HepG2 (cell line): Measurements from ENCODE around the gene U2AF1L4. TPM values are rescaled to one million over a fixed set of nuclear protein-coding genes. Genes with fewer than 3 reads are reported as not detected.

ENCODE experiments used
- ARNTL ChIP-seq: sonication (generic); formaldehyde crosslinking; IDR thresholded peaks from 2 replicates; pipeline ENCODE4 v1.4.0; 2020; ENCODE audit warnings: mild to moderate bottlenecking, missing genetic modification reagents
- CCAR2 ChIP-seq: fragments of 200-400 bp; formaldehyde crosslinking; optimal IDR thresholded peaks from 2 replicates; pipeline ENCODE3; 2018; ENCODE audit warnings: low read depth, mild to moderate bottlenecking, low read length, moderate library complexity
- ELF4 ChIP-seq: sonication (generic); formaldehyde crosslinking; IDR thresholded peaks from 2 replicates; pipeline ENCODE4 v1.5.0; 2020; ENCODE audit warnings: missing genetic modification reagents, mild to moderate bottlenecking, moderate library complexity, borderline replicate concordance
- MAFK ChIP-seq, 2 experiments: IDR thresholded peaks in 1 of 2; conservative IDR thresholded peaks in 1 of 2; 2 replicates each; pipeline ENCODE4 v1.6.1; 2011; ENCODE audit warnings: improper control_type of control experiment in 2 of 2, low read length in 2 of 2
- MEF2D ChIP-seq: sonication (generic); formaldehyde crosslinking; IDR thresholded peaks from 2 replicates; pipeline ENCODE4 v1.5.1; 2020; ENCODE audit warnings: mild to moderate bottlenecking, missing genetic modification reagents
- NCOA1 ChIP-seq: sonication (generic); formaldehyde crosslinking; IDR thresholded peaks from 2 replicates; pipeline ENCODE4 v1.9.0; 2021; ENCODE audit warnings: missing genetic modification reagents
- RXRB ChIP-seq: IDR thresholded peaks from 2 replicates; pipeline ENCODE4 v1.6.1; 2016; ENCODE audit warnings: borderline replicate concordance, missing genetic modification reagents, missing compliant biosample characterization
- SNAPC5 ChIP-seq: sonication (generic); formaldehyde crosslinking; IDR thresholded peaks from 2 replicates; pipeline ENCODE4 v1.8.1; 2023; ENCODE audit warnings: mild to moderate bottlenecking, missing genetic modification reagents, borderline replicate concordance
- STAG1 ChIP-seq: sonication (generic); formaldehyde crosslinking; IDR thresholded peaks from 2 replicates; pipeline ENCODE4 v1.4.0; 2020; ENCODE audit warnings: missing genetic modification reagents
- U2AF1 ChIP-seq: fragments of 200-400 bp; formaldehyde crosslinking; optimal IDR thresholded peaks from 2 replicates; pipeline ENCODE3; 2017; ENCODE audit warnings: mild to moderate bottlenecking, low read depth, low read length
- ZBTB14 ChIP-seq: sonication (generic); formaldehyde crosslinking; IDR thresholded peaks from 2 replicates; pipeline ENCODE4 v1.4.0; 2020; ENCODE audit warnings: missing genetic modification reagents
- ZFAT ChIP-seq: sonication (generic); formaldehyde crosslinking; conservative IDR thresholded peaks from 2 replicates; pipeline ENCODE4 v1.8.1; 2023; ENCODE audit warnings: missing genetic modification reagents, inconsistent platforms
- ZFP1 ChIP-seq: IDR thresholded peaks from 2 replicates; pipeline ENCODE4 v1.6.1; 2016
- ZMYM3 ChIP-seq: sonication (generic); formaldehyde crosslinking; IDR thresholded peaks from 2 replicates; pipeline ENCODE4 v1.5.1; 2020; ENCODE audit warnings: mild to moderate bottlenecking, missing genetic modification reagents
- ZNF230 ChIP-seq: sonication (generic); formaldehyde crosslinking; IDR thresholded peaks from 2 replicates; pipeline ENCODE4 v1.4.0; 2020; ENCODE audit warnings: mild to moderate bottlenecking, missing genetic modification reagents
- ZNF234 ChIP-seq: sonication (generic); formaldehyde crosslinking; conservative IDR thresholded peaks from 2 replicates; pipeline ENCODE4 v1.5.1; 2020; ENCODE audit warnings: mild to moderate bottlenecking, missing genetic modification reagents
- ZNF451 ChIP-seq: sonication (generic); formaldehyde crosslinking; IDR thresholded peaks from 2 replicates; pipeline ENCODE4 v1.5.0; 2020; ENCODE audit warnings: mild to moderate bottlenecking, missing genetic modification reagents
- ZNF501 ChIP-seq: sonication (generic); formaldehyde crosslinking; IDR thresholded peaks from 2 replicates; pipeline ENCODE4 v1.5.1; 2020; ENCODE audit warnings: mild to moderate bottlenecking, moderate library complexity, missing genetic modification reagents
- ZNF589 ChIP-seq: sonication (generic); formaldehyde crosslinking; conservative IDR thresholded peaks from 2 replicates; pipeline ENCODE4 v1.8.0; 2022; ENCODE audit warnings: mild to moderate bottlenecking, moderate library complexity, missing genetic modification reagents
- ZNF713 ChIP-seq: sonication (generic); formaldehyde crosslinking; IDR thresholded peaks from 2 replicates; pipeline ENCODE4 v1.4.0; 2020; ENCODE audit warnings: mild to moderate bottlenecking, missing genetic modification reagents
- polyA plus RNA-seq, 8 experiments: library from polyadenylated mRNA; depleted of rRNA in 3 of 8; stranded (reverse) in 7 of 8; unstranded in 1 of 8; fragments of >200 nt; fragmentation: Illumina TruSeq in 4 of 8; extraction: Trizol in 4 of 8; gene quantifications; 2 replicates each; pipeline versions ENCODE4 v1.2.1 to v1.2.3, GENCODE V29; 2011 to 2016; ENCODE audit warnings: low read depth in 4 of 8, missing spikeins in 1 of 8, mixed read lengths in 1 of 8; ENCODE audit not compliant: insufficient read depth in 1 of 8
- total RNA-seq, 5 experiments: library from RNA; depleted of rRNA; stranded (reverse); fragments of >200 nt; fragmentation: Illumina TruSeq; extraction: Trizol; gene quantifications; 2 replicates each; pipeline ENCODE4 v1.2.3, GENCODE V29; 2016; ENCODE audit warnings: low read depth in 1 of 5
- TF ChIP-seq, protein P1 (sequence below): sonication (generic); formaldehyde crosslinking; IDR thresholded peaks from 2 replicates; pipeline ENCODE4 v1.4.0; 2020; ENCODE audit warnings: mild to moderate bottlenecking, missing genetic modification reagents
- TF ChIP-seq, protein P2 (sequence below): sonication (generic); formaldehyde crosslinking; IDR thresholded peaks from 2 replicates; pipeline ENCODE4 v1.4.0; 2020; ENCODE audit warnings: mild to moderate bottlenecking, missing genetic modification reagents
- TF ChIP-seq, protein P3 (sequence below): sonication (generic); formaldehyde crosslinking; IDR thresholded peaks from 2 replicates; pipeline ENCODE4 v1.4.0; 2020; ENCODE audit warnings: missing genetic modification reagents

The U2AF1L4 gene
- total and polyA plus RNA-seq, 2 of the 13 experiments (the other 11 are each of a cell fraction or from before 2014, with no cell fraction given), result 7.9 to 15.4 TPM

GRCh38 chr19:35716801-35717664, 28.2 kb downstream of the U2AF1L4 start (continued):
- TF ChIP-seq ZNF589 (CRISPR knock-in tag) (no peak; the same call in 1 of the 2 replicates), STAG1 (CRISPR knock-in tag) (peak; percentile 89), U2AF1 (no peak), MAFK (conservative IDR thresholded peaks at IDR 0.05 in 1 of 2, IDR thresholded peaks at IDR 0.05 in 1 of 2; ENCODE audit: low read length in 2 of 2) (no peak), ZFP1 (CRISPR knock-in tag) (no peak), ZBTB14 (CRISPR knock-in tag) (peak; percentile 52), MEF2D (peak; percentile 38; the same call in 1 of the 2 replicates), RXRB (peak; percentile 31; the same call in 1 of the 2 replicates), ZNF451 (CRISPR knock-in tag) (no peak; the same call in 1 of the 2 replicates), NCOA1 (CRISPR knock-in tag) (0 out of 2 replicates have a peak, but pooled peaks have one; percentile 22), ZNF230 (CRISPR knock-in tag) (no peak), ZNF234 (CRISPR knock-in tag) (no peak), ZFAT (peak; percentile 59; the same call in 1 of the 2 replicates), ZNF501 (CRISPR knock-in tag) (peak; percentile 86), ZNF713 (CRISPR knock-in tag) (peak; percentile 52; the same call in 1 of the 2 replicates), ZMYM3 (no peak), CCAR2 (peak; percentile 46), ARNTL (CRISPR knock-in tag) (no peak; the same call in 1 of the 2 replicates), ELF4 (peak; percentile 63; the same call in 1 of the 2 replicates), SNAPC5 (CRISPR knock-in tag) (no peak)
- TF ChIP-seq, protein P1, sequence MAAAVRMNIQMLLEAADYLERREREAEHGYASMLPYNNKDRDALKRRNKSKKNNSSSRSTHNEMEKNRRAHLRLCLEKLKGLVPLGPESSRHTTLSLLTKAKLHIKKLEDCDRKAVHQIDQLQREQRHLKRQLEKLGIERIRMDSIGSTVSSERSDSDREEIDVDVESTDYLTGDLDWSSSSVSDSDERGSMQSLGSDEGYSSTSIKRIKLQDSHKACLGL (CRISPR knock-in tag), result no peak; the same call in 1 of the 2 replicates
- TF ChIP-seq, protein P2, sequence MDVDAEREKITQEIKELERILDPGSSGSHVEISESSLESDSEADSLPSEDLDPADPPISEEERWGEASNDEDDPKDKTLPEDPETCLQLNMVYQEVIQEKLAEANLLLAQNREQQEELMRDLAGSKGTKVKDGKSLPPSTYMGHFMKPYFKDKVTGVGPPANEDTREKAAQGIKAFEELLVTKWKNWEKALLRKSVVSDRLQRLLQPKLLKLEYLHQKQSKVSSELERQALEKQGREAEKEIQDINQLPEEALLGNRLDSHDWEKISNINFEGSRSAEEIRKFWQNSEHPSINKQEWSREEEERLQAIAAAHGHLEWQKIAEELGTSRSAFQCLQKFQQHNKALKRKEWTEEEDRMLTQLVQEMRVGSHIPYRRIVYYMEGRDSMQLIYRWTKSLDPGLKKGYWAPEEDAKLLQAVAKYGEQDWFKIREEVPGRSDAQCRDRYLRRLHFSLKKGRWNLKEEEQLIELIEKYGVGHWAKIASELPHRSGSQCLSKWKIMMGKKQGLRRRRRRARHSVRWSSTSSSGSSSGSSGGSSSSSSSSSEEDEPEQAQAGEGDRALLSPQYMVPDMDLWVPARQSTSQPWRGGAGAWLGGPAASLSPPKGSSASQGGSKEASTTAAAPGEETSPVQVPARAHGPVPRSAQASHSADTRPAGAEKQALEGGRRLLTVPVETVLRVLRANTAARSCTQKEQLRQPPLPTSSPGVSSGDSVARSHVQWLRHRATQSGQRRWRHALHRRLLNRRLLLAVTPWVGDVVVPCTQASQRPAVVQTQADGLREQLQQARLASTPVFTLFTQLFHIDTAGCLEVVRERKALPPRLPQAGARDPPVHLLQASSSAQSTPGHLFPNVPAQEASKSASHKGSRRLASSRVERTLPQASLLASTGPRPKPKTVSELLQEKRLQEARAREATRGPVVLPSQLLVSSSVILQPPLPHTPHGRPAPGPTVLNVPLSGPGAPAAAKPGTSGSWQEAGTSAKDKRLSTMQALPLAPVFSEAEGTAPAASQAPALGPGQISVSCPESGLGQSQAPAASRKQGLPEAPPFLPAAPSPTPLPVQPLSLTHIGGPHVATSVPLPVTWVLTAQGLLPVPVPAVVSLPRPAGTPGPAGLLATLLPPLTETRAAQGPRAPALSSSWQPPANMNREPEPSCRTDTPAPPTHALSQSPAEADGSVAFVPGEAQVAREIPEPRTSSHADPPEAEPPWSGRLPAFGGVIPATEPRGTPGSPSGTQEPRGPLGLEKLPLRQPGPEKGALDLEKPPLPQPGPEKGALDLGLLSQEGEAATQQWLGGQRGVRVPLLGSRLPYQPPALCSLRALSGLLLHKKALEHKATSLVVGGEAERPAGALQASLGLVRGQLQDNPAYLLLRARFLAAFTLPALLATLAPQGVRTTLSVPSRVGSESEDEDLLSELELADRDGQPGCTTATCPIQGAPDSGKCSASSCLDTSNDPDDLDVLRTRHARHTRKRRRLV, result peak; percentile 74; the same call in 1 of the 2 replicates
- TF ChIP-seq, protein P3, sequence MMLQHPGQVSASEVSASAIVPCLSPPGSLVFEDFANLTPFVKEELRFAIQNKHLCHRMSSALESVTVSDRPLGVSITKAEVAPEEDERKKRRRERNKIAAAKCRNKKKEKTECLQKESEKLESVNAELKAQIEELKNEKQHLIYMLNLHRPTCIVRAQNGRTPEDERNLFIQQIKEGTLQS, result 0 out of 2 replicates have a peak, but pooled peaks have one; percentile 9
